HG03575 (cell line): ENCODE measurements around the gene STAT1.

Experiments used
- ATAC-seq: cut with Tn5 transposase; IDR thresholded peaks from one replicate; pipeline ENCODE4 v1.9.1; 2021; ENCODE audit not compliant: unreplicated experiment, insufficient number of reproducible peaks, low FRiP score; ENCODE audit errors: extremely low read depth

The STAT1 gene

DNA sequence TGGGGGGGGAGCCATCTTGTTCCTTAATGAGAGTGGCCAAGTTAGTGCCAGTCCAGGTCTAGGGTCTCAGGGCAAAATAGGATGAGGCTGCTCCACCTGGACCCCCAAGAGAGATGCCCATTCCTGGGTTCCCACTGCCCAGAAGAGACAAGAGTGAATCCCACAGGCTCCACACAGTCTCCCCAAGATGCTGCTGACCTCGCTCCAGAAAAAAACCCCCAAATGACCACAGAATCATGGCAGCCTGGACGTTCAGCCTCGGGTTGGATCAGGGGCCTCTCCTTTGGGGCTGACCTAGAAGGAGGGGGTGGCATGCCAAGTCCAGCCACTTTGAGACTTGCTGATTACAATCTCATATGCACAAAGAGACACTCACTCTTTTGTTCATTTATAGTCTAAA is 25.1 kb downstream of the STAT1 start:
- ATAC-seq = no peak

DNA sequence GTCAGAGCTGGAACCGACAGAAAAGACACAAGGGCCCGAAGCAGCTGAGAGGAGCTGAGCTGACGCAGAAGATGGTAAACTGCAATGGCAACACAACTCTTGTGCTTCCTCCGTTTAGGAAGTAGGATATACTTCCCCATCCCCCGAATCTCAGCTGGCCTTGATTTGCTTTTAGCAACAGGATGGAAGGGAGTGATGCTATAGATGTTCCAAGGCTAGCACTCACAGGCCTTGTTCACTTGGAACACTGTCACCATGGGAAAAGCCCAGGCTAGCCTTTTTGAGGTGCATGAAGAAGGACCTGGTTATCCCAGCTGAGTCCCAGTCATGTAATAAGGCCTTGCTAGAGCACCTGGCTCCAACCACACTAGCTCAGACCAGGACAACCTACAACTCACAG is 26.0 kb downstream of the STAT1 start:
- no peak for ATAC-seq

DNA sequence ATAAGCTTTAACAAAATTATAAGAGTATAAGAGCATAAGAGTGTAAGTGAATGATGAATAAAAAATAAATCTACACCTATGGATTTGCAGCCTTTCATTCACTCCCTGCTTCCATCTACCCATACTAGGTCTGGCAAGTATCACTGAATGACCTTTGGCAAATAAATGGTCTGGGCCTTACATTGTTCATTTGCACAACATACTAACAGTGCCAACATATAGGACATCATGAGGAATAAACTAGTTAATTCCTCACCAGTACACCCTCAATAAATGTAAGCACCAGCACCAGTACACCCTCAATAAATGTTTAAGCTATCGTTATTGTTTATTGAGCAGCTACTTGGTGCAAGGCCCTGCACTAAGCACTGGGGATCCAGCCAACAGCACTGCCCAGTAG is 26.9 kb downstream of the STAT1 start:
- ATAC-seq = no peak

DNA sequence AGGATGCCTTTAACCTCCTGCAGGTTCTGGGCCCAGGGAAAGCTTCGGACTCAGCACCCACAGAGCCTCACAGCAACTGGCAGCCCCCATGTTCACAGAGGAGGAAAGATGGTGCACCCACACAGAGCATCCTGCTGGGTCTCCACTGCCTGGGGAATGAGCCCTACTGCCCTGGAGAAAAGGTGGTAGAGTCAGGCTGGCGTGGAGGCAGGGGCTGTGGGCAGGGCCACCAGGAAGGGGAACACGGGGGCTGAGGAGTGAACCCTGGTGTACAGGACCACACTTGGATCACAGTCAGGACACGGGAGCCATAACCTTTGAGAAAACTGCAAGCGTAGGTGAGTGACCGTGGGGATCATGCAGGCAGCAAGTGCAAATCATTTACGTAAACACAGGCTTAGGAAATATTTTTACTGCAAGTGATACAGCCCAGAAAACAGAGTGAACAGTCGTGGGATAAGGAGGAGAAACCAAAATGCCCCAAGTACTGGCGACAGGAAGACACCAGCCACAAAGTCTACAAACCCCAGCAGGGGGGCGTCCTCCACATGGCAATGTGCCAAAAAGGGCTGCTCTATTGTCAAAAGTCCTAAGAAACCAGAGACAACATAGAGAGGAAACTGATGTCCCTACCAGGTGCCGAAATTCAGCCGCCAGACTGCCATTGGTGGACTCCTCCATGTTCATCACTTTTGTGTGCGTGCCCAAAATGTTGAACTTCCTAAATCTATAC is 27.6 kb downstream of the STAT1 start:
- ATAC-seq = no peak

DNA sequence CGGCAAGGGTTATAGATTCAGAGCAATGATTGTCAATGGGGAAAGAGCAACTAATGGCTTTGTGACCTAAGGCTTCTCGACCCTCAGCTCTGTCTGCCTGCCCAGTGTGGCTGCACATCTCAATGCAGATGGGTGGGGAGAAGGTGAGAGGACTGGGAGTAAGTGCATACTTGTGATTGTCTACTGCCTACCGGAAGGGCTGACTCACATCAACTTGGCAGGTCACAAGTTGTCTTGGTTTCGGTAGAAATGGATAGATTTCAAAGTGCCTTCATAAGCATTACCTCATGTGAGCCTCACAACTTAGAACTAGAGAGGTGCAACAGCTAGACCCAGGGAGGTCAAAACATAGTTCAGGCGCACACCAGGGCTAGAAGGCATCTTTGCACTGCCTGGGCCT is 29.4 kb downstream of the STAT1 start:
- no peak for ATAC-seq

DNA sequence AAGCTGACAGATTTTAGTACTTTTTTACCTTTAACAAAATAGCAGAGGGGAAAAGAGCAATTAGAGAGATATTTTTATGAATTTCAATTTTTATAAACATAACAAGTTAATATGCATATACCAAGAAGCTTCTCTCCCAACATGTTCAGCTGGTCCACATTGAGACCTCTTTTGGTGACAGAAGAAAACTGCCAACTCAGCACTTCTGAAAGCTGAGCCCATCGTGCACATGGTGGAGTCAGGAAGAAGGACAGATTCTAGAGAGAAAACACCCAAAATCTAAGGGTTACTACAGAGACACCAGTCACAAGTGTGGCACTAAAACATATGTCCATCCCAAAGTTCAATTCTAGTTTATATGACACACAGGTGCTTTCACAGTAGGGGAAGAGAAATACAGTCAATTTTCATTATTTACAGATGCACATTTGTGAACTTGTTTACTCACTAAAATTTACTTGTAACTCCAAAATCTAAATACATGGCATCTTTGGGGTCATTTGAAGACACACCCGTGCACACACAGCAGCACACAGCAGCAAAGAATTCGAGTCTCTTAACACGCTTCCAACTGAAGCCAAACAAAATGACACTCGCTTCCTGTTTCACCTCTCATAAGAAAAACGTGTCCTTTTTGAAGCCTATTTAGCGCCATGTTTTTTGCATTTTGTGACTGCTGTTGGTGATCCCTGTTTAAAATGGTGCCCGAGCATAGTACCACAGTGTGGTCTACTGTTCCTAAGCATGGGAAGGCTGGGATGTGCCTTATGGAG is 31.5 kb downstream of the STAT1 start:
- ATAC-seq = no peak

DNA sequence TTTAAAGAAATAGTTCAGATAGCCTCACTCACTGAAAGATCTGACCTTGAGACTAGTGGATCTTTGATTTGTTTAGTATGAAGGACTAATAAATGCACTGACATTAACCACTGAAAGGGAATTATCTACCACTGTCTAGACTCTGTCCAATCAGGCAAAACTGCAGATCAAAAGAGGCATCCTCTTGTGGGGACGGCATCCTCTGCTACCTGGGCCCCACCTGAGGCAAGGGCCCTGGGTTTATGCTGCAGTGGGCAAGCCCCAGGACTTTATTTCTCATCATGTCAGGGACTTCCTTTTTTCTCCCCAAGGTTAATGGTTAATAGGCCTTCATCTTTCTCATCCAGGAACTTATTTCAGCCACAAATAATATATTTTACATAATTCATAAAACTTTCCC is 32.2 kb downstream of the STAT1 start:
- ATAC-seq = no peak

DNA sequence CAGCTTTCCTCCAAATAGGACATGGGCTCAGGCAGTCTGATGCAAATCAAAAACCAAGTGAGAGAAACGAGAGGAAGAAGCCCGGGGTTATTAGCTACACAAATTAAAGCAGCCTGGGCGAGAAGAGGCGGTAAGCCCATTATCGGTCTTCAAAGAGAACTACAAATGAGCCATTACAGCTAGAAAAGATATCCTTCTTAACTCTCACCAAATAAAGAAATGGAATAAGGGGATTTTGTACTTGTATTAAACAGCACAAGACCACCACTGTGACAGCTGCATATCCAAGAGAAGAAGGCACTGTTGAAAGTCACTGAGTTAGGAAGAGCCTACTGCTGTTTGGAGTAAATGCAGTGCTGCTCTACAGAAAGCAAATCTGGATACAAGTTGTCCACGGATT is 32.6 kb downstream of the STAT1 start:
- no peak for ATAC-seq

DNA sequence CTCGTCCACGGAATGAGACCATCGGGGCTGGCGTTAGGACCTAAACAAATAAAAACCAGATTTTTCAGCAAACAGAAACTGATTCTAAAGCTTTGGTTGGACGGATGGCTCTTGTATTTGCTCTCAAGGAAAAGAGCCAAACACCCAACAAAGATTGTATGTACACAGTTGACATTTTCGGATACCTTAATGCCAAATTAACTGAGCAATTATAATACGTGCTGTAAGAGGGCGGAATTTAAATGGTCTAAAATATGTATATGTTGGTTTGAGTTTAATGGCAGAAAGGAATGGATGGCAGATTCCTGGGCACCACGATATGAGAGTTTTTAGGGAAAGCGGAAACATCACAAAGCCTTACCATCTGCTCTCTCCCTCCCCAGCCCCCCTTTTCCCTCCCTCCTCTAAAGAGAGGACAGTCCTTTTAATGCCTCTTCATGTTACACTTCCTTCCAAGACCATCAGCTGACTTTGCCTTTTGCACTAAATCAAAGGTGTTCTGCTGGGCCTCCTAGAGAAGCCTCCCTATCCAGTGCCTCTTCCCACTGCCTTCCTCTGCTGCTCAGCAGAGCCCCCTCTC is 33.3 kb downstream of the STAT1 start:
- ATAC-seq = no peak

DNA sequence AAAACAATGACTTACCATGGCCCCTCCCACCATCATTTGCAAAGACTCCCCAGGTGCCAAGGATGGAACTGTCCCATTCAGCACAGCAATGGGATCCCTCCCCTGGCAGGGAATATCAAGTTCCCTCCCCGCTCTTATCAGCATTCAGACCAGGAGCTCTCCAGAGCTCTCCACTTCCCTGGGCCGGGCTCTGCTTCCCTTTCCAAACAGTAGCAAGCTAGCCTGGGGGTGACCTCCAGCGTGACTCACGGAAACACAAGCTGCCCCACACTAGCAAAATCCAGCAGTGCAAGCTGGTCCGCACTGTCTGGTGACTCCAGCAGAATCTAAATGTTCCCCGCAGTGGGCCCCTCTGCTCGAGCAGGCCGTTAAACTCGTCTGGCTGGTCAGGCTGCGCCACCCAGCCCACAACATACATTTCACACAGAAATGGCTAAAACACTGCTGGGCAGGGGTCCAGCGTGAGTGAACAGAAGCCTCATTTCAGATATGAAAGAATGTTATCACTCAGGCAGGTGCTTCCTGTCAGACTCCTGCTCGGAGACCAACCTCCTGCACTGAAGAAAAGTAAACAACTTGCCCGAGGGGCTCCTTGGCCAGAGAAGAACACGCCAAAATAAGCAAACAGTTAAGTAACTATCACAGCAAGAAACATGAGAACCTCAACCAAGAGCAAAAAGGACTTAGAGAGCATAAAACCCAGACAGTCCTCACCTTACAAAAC is 33.9 kb downstream of the STAT1 start:
- no peak for ATAC-seq

DNA sequence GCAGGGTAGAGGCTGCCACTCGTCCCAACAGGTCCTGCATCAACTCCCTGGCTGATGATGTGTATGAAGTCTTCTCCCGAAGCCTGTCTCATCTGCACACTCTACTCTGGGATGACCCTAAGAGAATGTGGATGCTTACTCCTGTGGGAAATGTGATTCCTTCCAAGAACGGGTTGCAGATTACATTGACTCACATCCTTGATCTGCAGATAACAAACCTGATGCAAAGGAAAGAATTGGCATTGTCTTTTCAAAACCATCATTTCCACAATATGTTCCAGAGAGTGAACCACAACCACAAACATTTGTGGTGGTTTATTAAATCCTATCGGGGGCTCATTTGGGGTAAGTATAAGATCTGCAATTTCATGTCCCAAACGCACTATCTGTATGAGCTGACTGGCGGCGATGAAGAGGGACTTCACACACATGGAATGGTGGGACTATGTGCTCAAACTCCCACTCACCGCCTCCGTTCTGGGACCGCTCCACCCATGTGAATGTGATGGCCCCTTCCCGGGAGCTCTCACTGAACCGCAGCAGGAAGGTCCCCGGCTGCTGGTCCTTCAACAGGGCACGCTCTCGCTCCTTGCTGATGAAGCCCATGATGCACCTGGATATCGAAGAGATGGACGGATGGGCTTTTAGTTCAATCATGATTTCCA is 35.5 kb downstream of the STAT1 start:
- no peak for ATAC-seq

DNA sequence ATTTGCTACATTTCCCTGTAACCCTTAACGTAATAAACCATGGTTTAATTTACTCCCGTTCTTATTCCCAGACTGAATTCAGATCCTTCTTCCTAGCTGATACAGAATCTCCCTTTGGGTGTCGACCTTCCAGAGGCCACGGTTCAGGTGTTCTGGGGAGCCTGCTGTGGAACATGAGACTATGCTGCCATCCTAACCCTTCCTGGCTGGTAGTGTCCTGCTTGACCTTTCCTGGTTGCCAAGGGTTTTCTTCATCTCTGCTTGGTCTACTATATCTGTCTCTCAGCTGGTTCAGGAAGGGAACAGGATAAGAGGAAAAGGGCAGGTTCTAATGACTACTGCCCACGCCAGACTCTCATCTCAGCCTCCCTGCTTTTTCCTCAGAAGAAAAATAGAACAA is 36.5 kb downstream of the STAT1 start:
- ATAC-seq = no peak

DNA sequence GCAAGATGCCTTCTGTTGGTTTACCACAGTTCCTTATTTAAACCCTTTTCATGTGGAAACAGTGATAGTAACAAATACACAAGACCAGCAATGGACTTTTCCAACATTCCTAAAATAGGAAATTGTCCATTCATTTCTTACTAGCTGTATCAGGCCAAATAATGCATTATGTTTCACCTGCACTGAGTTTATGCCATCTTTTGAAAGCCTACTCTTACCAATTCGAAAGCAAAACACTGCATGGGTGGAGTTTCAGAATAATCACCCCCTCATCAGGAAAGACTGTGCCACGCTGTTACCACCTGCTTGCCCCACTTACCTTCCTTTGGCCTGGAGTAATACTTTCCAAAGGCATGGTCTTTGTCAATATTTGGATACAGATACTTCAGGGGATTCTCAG is 37.5 kb downstream of the STAT1 start:
- no peak for ATAC-seq

DNA sequence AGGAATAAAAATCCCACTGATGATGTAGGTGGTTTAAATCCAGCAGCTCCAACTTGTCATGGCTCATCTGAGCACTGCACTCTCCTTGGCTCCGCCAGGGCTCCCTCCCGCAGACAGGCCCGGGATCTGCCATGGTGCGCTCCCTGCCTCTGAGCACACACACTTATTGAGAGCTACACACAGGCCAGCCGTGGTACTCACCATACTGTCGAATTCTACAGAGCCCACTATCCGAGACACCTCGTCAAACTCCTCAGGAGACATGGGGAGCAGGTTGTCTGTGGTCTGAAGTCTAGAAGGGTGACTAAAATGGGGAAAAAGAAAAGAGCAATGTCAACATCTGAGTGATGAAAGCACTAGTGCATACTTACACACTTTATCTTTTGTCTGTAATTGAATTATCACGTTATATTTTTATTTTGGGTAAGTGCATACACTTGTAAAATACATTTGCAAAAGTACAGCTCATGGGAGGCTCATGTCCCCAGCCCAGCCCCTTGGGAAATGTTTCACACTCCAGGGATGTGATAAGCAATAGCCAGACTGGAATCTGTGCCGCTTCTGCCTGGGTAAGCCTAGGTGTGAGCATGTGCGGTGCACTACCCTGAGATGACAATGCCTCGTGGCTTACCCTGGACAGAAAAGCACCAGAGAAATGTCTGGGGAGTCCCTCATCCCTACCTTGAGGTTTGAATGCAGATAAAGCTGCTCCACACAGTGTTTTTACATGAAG is 39.2 kb downstream of the STAT1 start:
- ATAC-seq = no peak

DNA sequence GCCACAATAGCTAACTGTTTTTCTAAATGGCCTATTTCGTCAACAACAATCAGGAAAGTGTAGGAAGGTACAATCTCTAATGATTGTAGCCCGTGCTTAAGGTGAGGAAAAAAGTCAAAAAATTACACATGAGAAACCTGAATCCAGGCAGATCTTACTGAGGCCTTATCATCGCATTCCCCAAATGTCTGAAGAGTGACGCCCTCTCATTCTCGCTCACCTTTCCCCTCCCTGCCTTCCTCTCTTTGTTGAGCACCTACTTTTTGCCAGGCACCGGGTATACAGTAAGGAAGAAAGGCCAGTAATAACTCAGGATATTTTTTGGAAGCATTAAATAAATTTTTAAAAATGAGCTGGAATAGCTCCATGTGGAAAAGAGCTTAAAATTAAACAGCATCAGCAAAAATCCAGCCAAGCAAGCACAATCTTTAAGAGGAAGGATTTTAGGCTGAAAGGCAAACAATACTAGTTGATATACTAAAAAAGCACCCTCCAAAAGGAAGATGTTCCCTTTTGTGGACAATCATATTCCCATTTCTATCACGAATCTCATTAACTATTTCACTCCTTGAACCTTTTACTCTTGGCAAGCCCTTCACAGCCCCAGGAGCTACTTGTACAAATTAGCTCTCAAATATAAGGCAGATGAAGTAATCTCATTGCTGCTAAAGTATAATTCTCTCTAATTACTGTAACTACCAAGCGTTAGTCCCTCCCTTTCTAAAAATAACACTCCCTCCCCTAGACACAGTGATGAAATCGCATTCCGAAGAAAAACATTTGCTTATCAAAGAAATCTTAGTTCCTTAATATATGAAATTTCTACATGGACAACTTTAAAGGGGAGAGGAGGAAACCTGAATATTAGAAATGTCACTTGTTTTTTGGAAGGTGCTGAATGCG is 40.0 kb downstream of the STAT1 start:
- no peak for ATAC-seq

DNA sequence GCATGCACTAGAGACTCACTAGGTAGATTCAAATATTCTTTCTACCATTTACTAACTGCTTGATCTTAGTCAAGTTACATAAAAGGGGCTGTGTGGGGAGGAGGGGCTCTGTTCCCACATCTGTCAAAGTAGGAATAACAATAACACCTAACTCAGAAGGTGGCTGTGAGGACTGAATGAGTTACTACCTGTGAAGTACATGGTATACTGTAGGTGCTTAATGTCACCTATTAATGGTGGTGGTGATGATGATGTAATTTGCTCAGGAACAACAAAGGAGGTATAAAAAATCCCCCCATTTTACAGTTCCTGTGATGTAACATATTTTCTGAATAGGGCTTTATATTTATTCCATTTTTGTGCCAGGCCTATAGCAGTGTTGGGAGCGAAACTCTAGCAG is 40.7 kb downstream of the STAT1 start:
- no peak for ATAC-seq

DNA sequence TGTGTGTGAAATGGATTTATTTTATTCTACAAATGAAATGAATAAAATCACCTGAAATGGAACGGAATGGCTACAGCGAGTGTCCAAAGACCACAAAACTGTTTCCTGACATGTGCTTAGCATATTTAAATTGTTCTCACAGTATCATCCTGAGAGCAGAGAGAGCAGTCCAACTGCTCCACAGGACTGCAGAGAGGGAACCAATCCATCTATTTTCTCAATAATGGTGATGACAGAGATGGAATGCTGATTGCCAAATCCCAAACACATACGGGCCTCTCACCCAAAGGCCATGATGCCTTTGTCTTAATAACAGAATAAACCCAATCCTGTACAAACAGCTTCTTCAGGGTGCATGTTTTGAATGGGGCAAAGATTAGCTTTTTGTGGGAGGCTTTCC is 41.1 kb downstream of the STAT1 start:
- no peak for ATAC-seq

DNA sequence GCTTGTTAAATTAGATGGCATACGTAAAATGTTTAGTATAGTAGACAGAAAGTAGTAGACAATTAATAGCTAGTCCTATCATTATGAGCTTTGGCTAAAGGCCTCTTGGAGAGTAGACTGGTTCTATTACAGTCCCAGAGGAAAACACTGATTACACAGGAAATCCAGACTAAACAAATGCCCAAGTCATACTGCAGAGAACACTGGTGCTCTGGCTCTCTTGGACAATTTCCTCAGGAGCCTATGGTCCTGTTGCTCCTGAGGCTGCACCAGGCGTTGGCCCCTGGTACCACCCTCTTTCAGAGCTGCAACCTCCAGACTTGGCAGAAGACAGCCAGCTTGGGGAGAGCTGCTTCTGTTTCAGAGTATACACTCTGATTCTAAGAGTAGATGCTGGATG is 41.8 kb downstream of the STAT1 start:
- no peak for ATAC-seq
